Epithelial cell of proximal tubule (primary cell): Measurements from ENCODE around the gene SV2B. TPM values are rescaled to one million over a fixed set of nuclear protein-coding genes. Genes with fewer than 3 reads are reported as not detected.
A peak's percentile ranks its signal among the peaks of the same experiment; 100 is the strongest.

Experiments
- DNase-seq: peaks from one replicate; pipeline ENCODE4 v3.0.0-alpha.2; 2011; ENCODE audit warnings: low read depth
- H3K4me3 ChIP-seq: 2 replicates; pipeline ENCODE4 v1.5.1; 2011; ENCODE audit warnings: low read depth, mild to moderate bottlenecking, low read length
- CTCF ChIP-seq: conservative IDR thresholded peaks from 2 replicates; pipeline ENCODE4 v1.5.1; 2012; ENCODE audit warnings: low read depth, mild to moderate bottlenecking, low read length
- total RNA-seq: library from RNA; depleted of rRNA; stranded (reverse); fragments of >200 nt; gene quantifications from 2 replicates; pipeline ENCODE4 v1.2.3, GENCODE V29; 2015

SV2B gene
- total RNA-seq, 1 donor from 2014 or later, result not detected

GRCh38 chr15:91223863-91224262 is 123.8 kb downstream of the SV2B start:
- TF ChIP-seq CTCF, result no peak
- no peak overlapping the region for H3K4me3 ChIP-seq
- no peak for DNase-seq

- DNase-seq, result peak; percentile 1
- H3K4me3 ChIP-seq, result no peak overlapping the region
- peak; percentile 83 for TF ChIP-seq CTCF
Measured at GRCh38 chr15:91224755-91225380, 124.8 kb downstream of the SV2B start.

- DNase-seq, result no peak
- TF ChIP-seq CTCF, result no peak
- no peak overlapping the region for H3K4me3 ChIP-seq
Measured at GRCh38 chr15:91225741-91226140, 125.7 kb downstream of the SV2B start.

GRCh38 chr15:91227117-91227516 is 127.1 kb downstream of the SV2B start:
- TF ChIP-seq CTCF, result no peak
- H3K4me3 ChIP-seq, result no peak overlapping the region

GRCh38 chr15:91227766-91228165 is 127.7 kb downstream of the SV2B start:
- no peak for DNase-seq
- no peak overlapping the region for H3K4me3 ChIP-seq
- TF ChIP-seq CTCF, result no peak

More at GRCh38 chr15:91227117-91227516, 127.1 kb downstream of the SV2B start:
- DNase-seq, result no peak

- no peak for DNase-seq
- TF ChIP-seq CTCF, result no peak
- no peak overlapping the region for H3K4me3 ChIP-seq
Measured at GRCh38 chr15:91228383-91228782, 128.3 kb downstream of the SV2B start.

- no peak for TF ChIP-seq CTCF
- H3K4me3 ChIP-seq, result no peak overlapping the region
- DNase-seq, result no peak
Measured at GRCh38 chr15:91228890-91229289, 128.8 kb downstream of the SV2B start.
